Measurements from ENCODE around the gene GPC1. TPM values are rescaled to one million over a fixed set of nuclear protein-coding genes. Genes with fewer than 3 reads are reported as not detected.

GPC1 gene
- total RNA-seq, 1 donor = 54.3 TPM

DNA sequence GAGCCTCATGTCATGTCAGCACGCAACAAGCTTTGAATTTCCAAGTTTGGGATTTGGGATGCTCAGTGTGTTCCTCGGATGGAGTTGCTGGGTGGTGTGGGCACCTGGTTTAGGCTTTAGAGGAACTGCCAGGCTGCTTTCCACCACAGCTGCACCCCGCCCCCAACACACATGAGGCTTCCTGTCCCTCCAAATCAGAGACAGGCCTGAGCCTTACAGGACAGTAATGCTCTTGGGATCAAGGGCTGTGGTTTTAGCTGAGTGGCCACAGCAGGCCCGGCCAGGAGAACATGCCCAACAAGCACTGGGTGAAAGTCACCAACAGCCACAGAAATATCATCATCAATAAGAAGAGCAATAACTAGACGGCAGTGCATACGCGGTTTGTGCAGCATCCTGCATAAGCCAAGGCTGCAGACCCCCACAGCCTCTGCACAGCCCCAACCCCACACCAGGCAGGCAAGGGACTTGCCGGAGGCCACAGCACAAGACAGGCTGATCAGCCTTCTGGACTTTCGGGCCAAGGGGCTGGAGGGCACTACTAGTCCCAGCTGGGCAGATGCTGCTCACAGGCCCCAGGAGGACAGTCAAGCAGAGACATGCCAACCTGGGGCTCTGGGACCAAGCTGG, 29.7 kb upstream of the GPC1 start:
- H3K9me3 ChIP-seq (ENCODE audit: low read depth, low read length) = no peaks in the 10 kb centered on the region
- peak; percentile 68 for DNase-seq (ENCODE audit: insufficient read length, low spot score, missing footprints)
- no peak overlapping the region for H2AFZ ChIP-seq (ENCODE audit: low read length)
- TF ChIP-seq, protein P1, sequence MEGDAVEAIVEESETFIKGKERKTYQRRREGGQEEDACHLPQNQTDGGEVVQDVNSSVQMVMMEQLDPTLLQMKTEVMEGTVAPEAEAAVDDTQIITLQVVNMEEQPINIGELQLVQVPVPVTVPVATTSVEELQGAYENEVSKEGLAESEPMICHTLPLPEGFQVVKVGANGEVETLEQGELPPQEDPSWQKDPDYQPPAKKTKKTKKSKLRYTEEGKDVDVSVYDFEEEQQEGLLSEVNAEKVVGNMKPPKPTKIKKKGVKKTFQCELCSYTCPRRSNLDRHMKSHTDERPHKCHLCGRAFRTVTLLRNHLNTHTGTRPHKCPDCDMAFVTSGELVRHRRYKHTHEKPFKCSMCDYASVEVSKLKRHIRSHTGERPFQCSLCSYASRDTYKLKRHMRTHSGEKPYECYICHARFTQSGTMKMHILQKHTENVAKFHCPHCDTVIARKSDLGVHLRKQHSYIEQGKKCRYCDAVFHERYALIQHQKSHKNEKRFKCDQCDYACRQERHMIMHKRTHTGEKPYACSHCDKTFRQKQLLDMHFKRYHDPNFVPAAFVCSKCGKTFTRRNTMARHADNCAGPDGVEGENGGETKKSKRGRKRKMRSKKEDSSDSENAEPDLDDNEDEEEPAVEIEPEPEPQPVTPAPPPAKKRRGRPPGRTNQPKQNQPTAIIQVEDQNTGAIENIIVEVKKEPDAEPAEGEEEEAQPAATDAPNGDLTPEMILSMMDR (IDR thresholded peaks at IDR 0.05; ENCODE audit: extremely low read depth, low read depth, low read length) = no peak
- H3K4me2 ChIP-seq (ENCODE audit: insufficient read depth, low read length) = no peak overlapping the region
- H3K79me2 ChIP-seq (ENCODE audit: insufficient read depth, low read length) = no peaks in the 10 kb centered on the region
- no peak overlapping the region for H3K4me3 ChIP-seq (ENCODE audit: insufficient read depth, low read length)
- H4K20me1 ChIP-seq (ENCODE audit: insufficient read depth, low read length) = no peaks in the 10 kb centered on the region
- no peaks in the 10 kb centered on the region for H3K36me3 ChIP-seq (ENCODE audit: insufficient read depth, low read length)
- H3K27me3 ChIP-seq (ENCODE audit: insufficient read depth, low read length) = no peaks in the 10 kb centered on the region
- no peak overlapping the region for H3K27ac ChIP-seq (ENCODE audit: low read depth, low read length)
- H3K4me1 ChIP-seq (ENCODE audit: insufficient read depth, low read length) = no peaks in the 10 kb centered on the region

DNA sequence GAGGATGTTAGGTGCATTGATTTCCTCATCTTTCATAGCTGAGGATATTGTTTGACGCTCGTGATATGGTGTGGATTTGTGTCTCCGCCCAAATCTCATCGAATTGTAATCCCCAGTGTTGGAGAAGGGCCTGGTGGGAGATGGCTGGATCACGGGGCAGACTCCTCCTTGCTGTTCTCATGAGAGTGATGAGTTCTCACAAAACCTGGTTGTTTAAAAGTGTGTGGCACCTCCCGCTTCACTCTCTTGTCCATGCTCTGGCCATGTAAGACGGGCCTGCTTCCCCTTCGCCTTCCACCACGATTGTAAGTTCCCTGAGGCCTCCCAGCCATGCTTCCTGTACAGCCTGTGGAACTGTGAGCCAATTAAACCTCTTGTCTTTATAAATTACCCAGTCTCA, 28.4 kb upstream of the GPC1 start:
- no peak overlapping the region for H3K27ac ChIP-seq (ENCODE audit: low read depth, low read length)

DNA sequence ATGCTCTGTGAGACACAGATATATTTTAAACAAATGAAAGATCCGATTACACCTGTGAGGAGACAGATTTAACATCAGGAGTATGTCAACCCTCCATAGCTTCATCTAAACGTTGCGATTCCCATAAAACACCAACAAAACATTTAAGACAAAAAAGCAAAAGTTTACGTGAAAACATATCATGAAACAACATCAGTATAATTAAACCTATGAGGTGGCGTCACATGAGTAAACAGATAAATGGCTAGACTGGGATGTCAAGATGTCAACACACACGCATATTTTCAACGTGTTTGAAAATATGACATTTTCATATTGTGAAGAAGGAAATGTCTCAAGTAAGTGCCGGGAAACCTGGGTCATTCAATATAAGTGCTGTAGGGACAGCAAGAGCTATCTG, 25.5 kb upstream of the GPC1 start:
- no peaks in the 10 kb centered on the region for H3K4me1 ChIP-seq (ENCODE audit: insufficient read depth, low read length)
- H3K36me3 ChIP-seq (ENCODE audit: insufficient read depth, low read length) = no peaks in the 10 kb centered on the region
- H4K20me1 ChIP-seq (ENCODE audit: insufficient read depth, low read length) = no peaks in the 10 kb centered on the region
- TF ChIP-seq, protein P1 (IDR thresholded peaks at IDR 0.05; ENCODE audit: extremely low read depth, low read depth, low read length) = no peak
- no peaks in the 10 kb centered on the region for H3K79me2 ChIP-seq (ENCODE audit: insufficient read depth, low read length)
- H3K27me3 ChIP-seq (ENCODE audit: insufficient read depth, low read length) = no peaks in the 10 kb centered on the region
- H2AFZ ChIP-seq (ENCODE audit: low read length) = no peak overlapping the region
- peak; percentile 32 for DNase-seq (ENCODE audit: insufficient read length, low spot score, missing footprints)
- H3K27ac ChIP-seq (ENCODE audit: low read depth, low read length) = no peak overlapping the region
- no peaks in the 10 kb centered on the region for H3K9me3 ChIP-seq (ENCODE audit: low read depth, low read length)
- no peak overlapping the region for H3K4me2 ChIP-seq (ENCODE audit: insufficient read depth, low read length)
- H3K4me3 ChIP-seq (ENCODE audit: insufficient read depth, low read length) = no peak overlapping the region

More for the DNA sequence above, 28.4 kb upstream of the GPC1 start:
- DNase-seq (ENCODE audit: insufficient read length, low spot score, missing footprints) = no peak
- H2AFZ ChIP-seq (ENCODE audit: low read length) = no peak overlapping the region
- H3K4me2 ChIP-seq (ENCODE audit: insufficient read depth, low read length) = no peak overlapping the region
- no peaks in the 10 kb centered on the region for H3K9me3 ChIP-seq (ENCODE audit: low read depth, low read length)
- H3K4me3 ChIP-seq (ENCODE audit: insufficient read depth, low read length) = no peak overlapping the region
- H4K20me1 ChIP-seq (ENCODE audit: insufficient read depth, low read length) = no peaks in the 10 kb centered on the region
- H3K4me1 ChIP-seq (ENCODE audit: insufficient read depth, low read length) = no peaks in the 10 kb centered on the region
- no peaks in the 10 kb centered on the region for H3K79me2 ChIP-seq (ENCODE audit: insufficient read depth, low read length)
- TF ChIP-seq, protein P1 (IDR thresholded peaks at IDR 0.05; ENCODE audit: extremely low read depth, low read depth, low read length) = no peak
- no peaks in the 10 kb centered on the region for H3K27me3 ChIP-seq (ENCODE audit: insufficient read depth, low read length)
- no peaks in the 10 kb centered on the region for H3K36me3 ChIP-seq (ENCODE audit: insufficient read depth, low read length)

DNA sequence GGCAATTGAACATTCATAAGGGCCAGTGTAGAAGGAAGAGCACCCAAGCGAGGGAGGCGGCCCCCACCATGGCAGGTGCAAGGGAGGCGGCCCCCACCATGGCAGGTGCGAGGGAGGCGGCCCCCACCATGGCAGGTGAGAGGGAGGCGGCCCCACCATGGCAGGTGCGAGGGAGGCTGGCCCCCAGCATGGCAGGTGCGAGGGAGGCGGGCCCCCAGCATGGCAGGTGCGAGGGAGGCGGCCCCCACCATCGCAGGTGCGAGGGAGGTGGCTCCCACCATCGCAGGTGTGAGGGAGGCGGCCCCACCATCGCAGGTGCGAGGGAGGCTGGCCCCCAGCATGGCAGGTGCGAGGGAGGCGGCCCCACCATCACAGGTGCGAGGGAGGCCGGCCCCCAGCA, 24.7 kb upstream of the GPC1 start:
- no peak overlapping the region for H3K4me2 ChIP-seq (ENCODE audit: insufficient read depth, low read length)
- no peak overlapping the region for H2AFZ ChIP-seq (ENCODE audit: low read length)
- no peaks in the 10 kb centered on the region for H3K79me2 ChIP-seq (ENCODE audit: insufficient read depth, low read length)
- no peaks in the 10 kb centered on the region for H3K9me3 ChIP-seq (ENCODE audit: low read depth, low read length)
- H3K27me3 ChIP-seq (ENCODE audit: insufficient read depth, low read length) = no peaks in the 10 kb centered on the region
- H3K4me3 ChIP-seq (ENCODE audit: insufficient read depth, low read length) = no peak overlapping the region
- no peaks in the 10 kb centered on the region for H4K20me1 ChIP-seq (ENCODE audit: insufficient read depth, low read length)
- no peak overlapping the region for H3K27ac ChIP-seq (ENCODE audit: low read depth, low read length)
- DNase-seq (ENCODE audit: insufficient read length, low spot score, missing footprints) = peak; percentile 5
- H3K36me3 ChIP-seq (ENCODE audit: insufficient read depth, low read length) = no peaks in the 10 kb centered on the region
- TF ChIP-seq, protein P1 (IDR thresholded peaks at IDR 0.05; ENCODE audit: extremely low read depth, low read depth, low read length) = no peak
- H3K4me1 ChIP-seq (ENCODE audit: insufficient read depth, low read length) = no peaks in the 10 kb centered on the region
